HG02588 (cell line): Measurements from ENCODE around the gene SLC22A5.
A peak's percentile ranks its signal among the peaks of the same experiment; 100 is the strongest.
"Not testable (repeated sequence)": the region's sequence is repeated elsewhere in the genome, so short reads cannot be mapped to it uniquely, and the experiment has no call there.

Experiments
- ATAC-seq: cut with Tn5 transposase; IDR thresholded peaks from one replicate; pipeline ENCODE4 v1.9.1; 2021; ENCODE audit warnings: mild to moderate bottlenecking, moderate library complexity; ENCODE audit not compliant: unreplicated experiment

The SLC22A5 gene

GRCh38 chr5:132410451-132411303 lies 41.2 kb downstream of the SLC22A5 start:
- ATAC-seq: peak; percentile 60

- ATAC-seq: peak; percentile 3
Measured at GRCh38 chr5:132411304-132412013, 41.9 kb downstream of the SLC22A5 start.

- no peak for ATAC-seq
Measured at GRCh38 chr5:132413567-132413966, 44.1 kb downstream of the SLC22A5 start.

DNA sequence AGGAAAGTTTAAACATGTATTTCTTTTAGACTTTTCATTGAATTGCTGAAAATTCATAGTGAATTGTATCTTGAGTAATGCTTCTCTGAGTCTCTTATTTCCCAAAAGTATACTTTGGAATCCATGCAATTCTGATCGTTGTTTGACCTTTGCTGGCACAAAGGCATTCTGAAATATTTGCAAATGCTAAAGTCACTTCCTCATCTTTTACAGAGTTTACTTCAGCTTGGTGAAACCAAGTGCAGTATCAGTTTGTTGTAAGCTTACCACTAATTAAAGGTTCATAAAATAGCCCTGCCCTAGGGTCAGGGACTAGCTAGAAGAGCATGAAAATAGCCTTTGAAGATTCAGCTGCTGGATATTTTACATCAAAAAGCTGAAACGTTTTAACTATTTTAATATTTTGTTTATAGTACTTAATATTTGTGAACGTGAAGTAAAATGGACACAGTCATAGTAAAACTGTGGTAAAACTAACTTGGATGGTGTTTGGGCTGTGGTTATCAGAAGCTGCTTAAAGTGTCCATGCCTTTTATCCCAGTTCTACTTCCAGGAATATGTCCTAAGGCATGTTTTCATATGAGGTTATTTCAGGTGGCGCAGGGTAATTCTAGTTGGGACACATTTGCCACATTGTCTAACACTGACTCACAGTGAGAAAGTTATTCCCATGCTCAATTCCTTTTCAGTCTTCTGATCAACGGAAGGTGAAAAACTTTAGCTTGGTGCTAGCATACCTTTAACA lies 45.3 kb downstream of the SLC22A5 start:
- ATAC-seq: no peak

- ATAC-seq: not testable (repeated sequence)
Measured at GRCh38 chr5:132415516-132415915, 46.0 kb downstream of the SLC22A5 start.

GRCh38 chr5:132416306-132417009 lies 46.9 kb downstream of the SLC22A5 start:
- no peak for ATAC-seq

DNA sequence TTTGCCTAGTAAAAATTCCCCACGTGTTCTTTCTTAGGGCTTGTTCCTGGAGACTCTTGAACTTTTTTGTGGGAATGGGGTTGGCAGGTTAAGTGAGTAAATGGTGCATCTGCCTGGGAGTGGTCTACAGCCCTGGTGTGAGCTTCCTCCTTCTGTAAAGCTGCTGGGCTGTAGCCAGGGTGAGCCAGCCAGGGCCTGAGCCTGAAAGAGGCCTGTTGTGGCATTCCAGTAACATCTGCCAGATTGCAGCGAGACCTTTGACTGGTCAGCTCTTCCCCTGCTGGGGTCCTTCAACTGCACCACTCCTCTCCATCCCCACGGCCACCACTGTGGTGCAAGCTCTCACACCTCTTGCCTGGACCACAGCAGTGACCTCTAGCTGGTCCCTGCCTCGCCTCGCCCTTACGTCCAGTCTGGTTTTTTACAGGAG lies 47.5 kb downstream of the SLC22A5 start:
- no peak for ATAC-seq

GRCh38 chr5:132417461-132417860 lies 48.0 kb downstream of the SLC22A5 start:
- no peak for ATAC-seq

DNA sequence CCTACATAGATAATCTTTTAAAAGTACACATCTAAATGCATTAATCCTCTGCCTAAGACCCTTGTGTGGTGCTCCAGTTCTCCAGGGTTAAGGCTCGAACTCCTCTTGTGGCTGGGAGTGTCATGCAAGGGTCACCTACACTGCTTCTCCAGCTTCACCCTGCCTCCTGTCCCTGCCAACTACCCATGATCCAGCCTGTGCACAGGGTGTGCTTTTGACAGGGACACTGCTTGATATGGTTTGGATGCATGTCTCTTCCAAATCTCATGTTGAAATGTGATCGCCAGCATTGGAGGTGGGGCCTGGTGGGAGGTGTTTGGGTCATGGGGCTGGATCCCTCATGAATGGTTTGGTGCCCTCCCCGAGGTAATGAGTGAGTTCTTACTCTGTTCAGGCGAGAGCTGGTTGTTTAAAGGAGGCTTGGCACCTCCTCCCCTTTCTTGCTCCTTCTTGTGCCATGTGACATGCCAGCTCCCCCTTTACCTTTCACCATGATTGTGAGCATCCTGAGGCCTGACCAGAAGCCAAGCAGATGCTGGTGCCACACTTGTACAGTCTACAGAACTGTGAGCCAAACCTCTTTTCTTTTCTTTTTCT lies 48.5 kb downstream of the SLC22A5 start:
- ATAC-seq: no peak

GRCh38 chr5:132418881-132419280 lies 49.4 kb downstream of the SLC22A5 start:
- ATAC-seq: no peak

- ATAC-seq: no peak
Measured at GRCh38 chr5:132419502-132420468, 50.3 kb downstream of the SLC22A5 start.

- ATAC-seq: peak; percentile 51
Measured at GRCh38 chr5:132420706-132421272, 51.3 kb downstream of the SLC22A5 start.

DNA sequence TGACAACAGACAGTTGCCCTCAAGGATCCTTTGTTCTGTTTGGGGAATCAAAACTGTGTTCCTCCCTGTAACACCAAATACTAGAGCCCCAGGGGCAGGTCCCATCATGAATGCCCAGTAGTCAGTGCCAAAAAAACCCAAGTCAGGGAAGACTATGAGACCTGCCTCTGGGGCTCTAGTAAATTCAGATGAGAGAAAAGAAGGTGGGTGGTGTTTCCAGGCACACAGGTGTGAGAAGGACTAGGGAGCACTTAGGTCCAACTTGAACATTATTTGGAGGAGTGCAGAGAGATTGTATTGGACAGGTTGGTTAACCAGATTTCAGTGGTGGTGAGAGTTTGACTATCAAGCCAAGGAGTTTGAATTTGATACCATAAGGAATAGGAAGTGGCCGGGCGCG lies 52.0 kb downstream of the SLC22A5 start:
- no peak for ATAC-seq

GRCh38 chr5:132422720-132423437 lies 53.4 kb downstream of the SLC22A5 start:
- ATAC-seq: peak; percentile 38

DNA sequence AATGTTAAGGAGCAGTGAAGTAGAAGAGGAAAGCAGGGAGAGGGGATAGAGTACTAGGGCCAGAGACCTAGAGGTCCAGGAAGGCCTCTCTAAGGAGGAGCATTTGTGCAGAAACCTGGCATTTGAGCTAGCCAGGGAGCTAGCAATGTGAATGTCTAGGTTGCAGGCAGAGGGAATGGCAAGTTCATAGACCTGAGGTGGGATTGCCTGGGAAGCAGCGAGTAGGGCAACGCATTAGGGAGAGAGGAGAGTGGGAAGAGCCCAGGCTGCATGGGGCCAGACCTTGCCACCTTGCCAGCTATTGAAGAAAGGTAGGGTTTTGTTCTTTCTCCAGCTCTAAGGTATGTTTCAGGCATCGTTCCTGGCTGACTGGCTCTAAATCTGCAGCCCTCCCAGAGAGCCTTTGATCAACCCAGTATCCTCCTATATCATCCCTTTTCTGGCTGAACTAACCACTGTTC lies 54.0 kb downstream of the SLC22A5 start:
- ATAC-seq: no peak

DNA sequence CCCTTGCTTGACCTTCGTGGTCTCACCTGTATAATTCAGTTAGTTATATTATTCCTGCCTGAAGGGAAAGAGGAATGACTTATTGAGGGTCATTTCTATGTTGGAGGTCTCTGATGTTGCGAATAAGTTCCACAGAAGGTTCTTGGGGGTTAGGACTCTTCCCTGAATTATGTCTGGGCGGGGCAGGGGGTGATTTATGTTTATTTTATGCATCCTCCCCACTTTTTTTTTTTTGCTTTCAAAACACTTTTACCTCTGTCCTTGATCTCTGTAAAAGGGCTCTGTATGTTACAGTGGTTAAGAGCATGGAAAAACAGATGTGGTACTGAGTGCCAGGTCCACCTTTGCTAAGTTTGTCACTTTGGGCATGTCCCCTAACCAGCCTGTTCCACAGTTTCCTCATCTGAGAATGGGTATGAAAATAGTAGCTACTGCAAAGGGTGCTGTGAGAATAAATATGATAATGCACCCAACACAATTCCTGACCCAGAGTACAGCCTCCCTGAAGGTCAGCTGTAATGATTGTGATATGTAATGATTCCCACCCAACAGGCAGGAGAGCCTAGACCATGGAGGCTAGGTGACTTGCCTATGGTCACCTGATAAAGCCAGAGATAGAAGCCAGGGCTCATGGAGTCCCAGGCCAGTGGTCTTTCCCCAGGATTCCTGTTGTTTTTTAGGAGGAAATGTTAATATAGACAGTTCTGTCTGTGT lies 54.8 kb downstream of the SLC22A5 start:
- ATAC-seq: no peak
